Renal pelvis (tissue), 12 donors: ENCODE data around the gene IFNGR1. TPM values are rescaled to one million over a fixed set of nuclear protein-coding genes. Genes with fewer than 3 reads are reported as not detected.
"Not testable (repeated sequence)": the region's sequence is repeated elsewhere in the genome, so short reads cannot be mapped to it uniquely, and the experiment has no call there.

Experiments
- DNase-seq: peaks from one replicate; pipeline ENCODE4 v3.0.0-alpha.2; 2013
- long read RNA-seq, 16 experiments: transcript quantifications; one replicate each; lab custom pipeline, GENCODE V29; 2026
- polyA plus RNA-seq, 3 donors: library from polyadenylated mRNA; unstranded; fragments of 120-200 nt; gene quantifications; one replicate each; pipeline ENCODE4 v1.2.1, GENCODE V29; 2013; ENCODE audit not compliant: insufficient read length in 3 of 3

The IFNGR1 gene
- polyA plus RNA-seq: 10 to 100 TPM; 52.2 to 58.6 (median 55.6) TPM
- long read RNA-seq, donor 1, transcript IFNGR1-201 (7 exons, 2,139 nt): major isoform, 17 of 17 reads
- long read RNA-seq, donor 1, partial matches to known transcripts: 0 of 17 reads
- long read RNA-seq, donor 1, other reads (novel, unspliced or antisense): 0 of 17 reads
- long read RNA-seq, donor 2, transcript IFNGR1-201 (7 exons, 2,139 nt): major isoform, 36 of 37 reads
- long read RNA-seq, donor 2, partial matches to known transcripts: 0 of 37 reads
- long read RNA-seq, donor 2, other reads (novel, unspliced or antisense): 0 of 37 reads
- long read RNA-seq, donor 3, transcript IFNGR1-201 (7 exons, 2,139 nt): major isoform, 18 of 18 reads
- long read RNA-seq, donor 3, partial matches to known transcripts: 0 of 18 reads
- long read RNA-seq, donor 3, other reads (novel, unspliced or antisense): 0 of 18 reads
- long read RNA-seq, donor 4, transcript IFNGR1-201 (7 exons, 2,139 nt): major isoform, 26 of 27 reads
- long read RNA-seq, donor 4, partial matches to known transcripts: 0 of 27 reads
- long read RNA-seq, donor 4, other reads (novel, unspliced or antisense): 0 of 27 reads
- long read RNA-seq, donor 5, transcript IFNGR1-201 (7 exons, 2,139 nt): major isoform, 12 of 12 reads
- long read RNA-seq, donor 5, partial matches to known transcripts: 0 of 12 reads
- long read RNA-seq, donor 5, other reads (novel, unspliced or antisense): 0 of 12 reads
- long read RNA-seq, donor 6, transcript IFNGR1-201 (7 exons, 2,139 nt): major isoform, 14 of 14 reads
- long read RNA-seq, donor 6, partial matches to known transcripts: 0 of 14 reads
- long read RNA-seq, donor 6, other reads (novel, unspliced or antisense): 0 of 14 reads
- long read RNA-seq, donor 7, transcript IFNGR1-201 (7 exons, 2,139 nt): major isoform, 23 of 23 reads
- long read RNA-seq, donor 7, partial matches to known transcripts: 0 of 23 reads
- long read RNA-seq, donor 7, other reads (novel, unspliced or antisense): 0 of 23 reads
- long read RNA-seq, donor 8, transcript IFNGR1-201 (7 exons, 2,139 nt): major isoform, 12 of 12 reads
- long read RNA-seq, donor 8, partial matches to known transcripts: 0 of 12 reads
- long read RNA-seq, donor 8, other reads (novel, unspliced or antisense): 0 of 12 reads
- long read RNA-seq, donor 9, transcript IFNGR1-201 (7 exons, 2,139 nt): major isoform, 22 of 23 reads
- long read RNA-seq, donor 9, partial matches to known transcripts: 0 of 23 reads
- long read RNA-seq, donor 9, other reads (novel, unspliced or antisense): 0 of 23 reads
- long read RNA-seq, donor 10, transcript IFNGR1-201 (7 exons, 2,139 nt): major isoform, 10 of 11 reads
- long read RNA-seq, donor 10, partial matches to known transcripts: 0 of 11 reads
- long read RNA-seq, donor 10, other reads (novel, unspliced or antisense): 0 of 11 reads
- long read RNA-seq, donor 11, transcript IFNGR1-201 (7 exons, 2,139 nt): major isoform, 13 of 13 reads
- long read RNA-seq, donor 11, partial matches to known transcripts: 0 of 13 reads
- long read RNA-seq, donor 11, other reads (novel, unspliced or antisense): 0 of 13 reads
- long read RNA-seq, donor 12, transcript IFNGR1-201 (7 exons, 2,139 nt): major isoform, 26 of 27 reads
- long read RNA-seq, donor 12, partial matches to known transcripts: 0 of 27 reads
- long read RNA-seq, donor 12, other reads (novel, unspliced or antisense): 0 of 27 reads
- long read RNA-seq, donor 13, transcript IFNGR1-201 (7 exons, 2,139 nt): major isoform, 7 of 7 reads
- long read RNA-seq, donor 13, partial matches to known transcripts: 0 of 7 reads
- long read RNA-seq, donor 13, other reads (novel, unspliced or antisense): 0 of 7 reads
- long read RNA-seq, donor 14, transcript IFNGR1-201 (7 exons, 2,139 nt): major isoform, 33 of 33 reads
- long read RNA-seq, donor 14, partial matches to known transcripts: 0 of 33 reads
- long read RNA-seq, donor 14, other reads (novel, unspliced or antisense): 0 of 33 reads
- long read RNA-seq, donor 15, transcript IFNGR1-201 (7 exons, 2,139 nt): major isoform, 38 of 38 reads
- long read RNA-seq, donor 15, partial matches to known transcripts: 0 of 38 reads
- long read RNA-seq, donor 15, other reads (novel, unspliced or antisense): 0 of 38 reads
- long read RNA-seq, donor 16, transcript IFNGR1-201 (7 exons, 2,139 nt): major isoform, 21 of 22 reads
- long read RNA-seq, donor 16, partial matches to known transcripts: 0 of 22 reads
- long read RNA-seq, donor 16, other reads (novel, unspliced or antisense): 0 of 22 reads

DNA sequence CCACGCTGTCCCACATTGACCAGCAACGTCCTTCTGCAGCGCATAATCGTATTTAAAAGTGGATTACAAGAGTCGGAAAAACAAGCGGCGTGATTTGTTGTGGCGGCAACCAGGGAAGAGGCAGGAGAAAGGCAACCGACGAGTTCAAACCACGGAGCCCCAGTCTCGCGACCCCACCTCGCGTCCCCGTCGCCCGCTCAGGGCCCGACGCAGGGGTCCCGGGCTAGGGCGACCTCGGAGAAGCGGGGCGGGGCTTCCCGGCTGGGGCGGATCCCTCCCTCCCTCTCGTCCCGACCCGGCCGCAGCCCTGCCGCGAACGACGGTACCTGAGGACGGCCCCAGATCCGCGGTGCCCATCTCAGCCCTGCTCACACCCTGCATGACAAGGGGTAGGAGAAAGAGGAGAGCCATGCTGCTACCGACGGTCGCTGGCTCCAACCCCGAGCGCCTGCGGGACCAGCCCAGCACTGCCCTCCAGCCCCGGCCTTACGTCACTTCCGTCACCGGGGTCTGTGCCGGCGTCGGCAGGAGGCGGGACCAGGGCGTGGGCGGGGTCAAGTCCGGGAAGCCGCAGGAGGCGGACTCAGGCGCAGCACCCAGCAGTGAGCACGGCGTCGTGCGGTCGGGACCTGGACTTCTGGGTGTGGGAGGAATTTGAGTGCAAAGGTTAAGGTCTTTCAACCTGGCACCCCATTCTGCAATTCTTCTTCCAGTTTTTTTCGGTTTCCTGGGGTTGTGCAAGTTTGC lies at the start of gene IFNGR1:
TSS of gene IFNGR1 (minus strand) at position 469 of the 747 bp plus-strand sequence. CDS start at position 411, 58 bp downstream.
- peak; percentile 94 for DNase-seq

DNA sequence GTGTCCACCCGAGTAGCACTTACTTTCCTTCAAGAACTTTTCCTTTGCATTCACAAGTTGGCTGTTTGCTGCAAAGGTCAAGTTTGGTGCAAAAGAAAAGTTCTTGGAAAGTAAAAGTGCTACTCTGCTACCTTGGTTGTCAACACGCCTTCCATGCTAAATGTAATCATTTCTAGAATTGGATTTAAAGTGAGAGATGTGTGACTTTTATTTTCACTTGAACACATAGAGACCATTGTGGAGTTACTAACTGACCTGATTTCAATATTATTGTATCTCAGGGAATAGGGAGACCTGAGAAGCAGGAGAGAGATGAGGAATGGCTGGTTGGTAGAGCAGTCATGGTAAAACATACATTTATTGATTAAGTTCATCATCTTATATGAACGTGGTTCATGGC lies 49.7 kb upstream of the IFNGR1 start:
- no peak for DNase-seq

DNA sequence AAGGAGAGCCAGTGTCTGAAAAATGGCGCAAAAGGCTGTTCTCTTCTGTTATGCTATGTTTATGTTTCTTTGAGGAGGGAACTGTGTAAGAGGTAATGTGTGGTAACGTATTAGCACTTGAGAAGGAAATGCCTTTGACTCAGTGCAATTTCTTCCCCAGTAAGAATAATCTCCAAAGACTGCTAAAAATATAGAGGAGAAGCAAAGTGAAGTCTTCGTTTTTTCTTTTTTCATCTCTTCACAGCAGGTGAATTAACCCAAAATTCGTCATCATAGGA lies 47.1 kb upstream of the IFNGR1 start:
- no peak for DNase-seq

DNA sequence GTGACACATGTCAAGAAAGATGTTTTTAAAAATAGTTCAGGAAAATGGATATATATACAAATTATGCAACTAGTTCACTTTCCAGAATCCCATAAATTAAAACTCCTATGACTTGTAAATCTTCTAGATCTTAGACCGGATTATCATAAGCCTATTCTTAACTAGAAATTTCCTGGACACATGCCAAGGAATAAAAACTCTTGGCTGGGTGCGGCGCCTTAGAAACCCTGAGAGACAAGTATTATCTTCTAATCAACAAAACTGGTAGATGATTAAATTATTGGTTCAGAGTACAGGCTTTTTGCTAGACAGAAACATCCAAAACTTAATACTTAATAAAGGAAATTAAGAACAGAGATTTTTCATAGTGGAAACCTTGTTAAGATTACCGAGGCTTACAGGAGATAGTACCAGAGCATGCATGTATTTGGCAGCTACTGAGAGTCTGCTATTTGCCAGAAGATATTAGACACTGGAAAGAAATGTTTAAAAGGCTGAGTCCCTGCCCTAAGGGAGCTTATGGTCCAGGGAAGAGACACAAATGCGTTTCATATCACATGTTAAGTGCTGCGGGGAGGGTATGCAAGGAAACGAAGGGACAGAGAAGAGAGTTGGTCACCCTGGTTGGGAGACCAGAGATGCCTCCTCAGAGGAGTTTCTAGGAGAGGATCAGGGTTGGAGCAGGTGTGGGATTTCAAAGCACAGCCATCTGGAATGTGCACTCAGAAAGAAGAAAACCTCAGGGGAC lies 46.5 kb upstream of the IFNGR1 start:
- DNase-seq: no peak

DNA sequence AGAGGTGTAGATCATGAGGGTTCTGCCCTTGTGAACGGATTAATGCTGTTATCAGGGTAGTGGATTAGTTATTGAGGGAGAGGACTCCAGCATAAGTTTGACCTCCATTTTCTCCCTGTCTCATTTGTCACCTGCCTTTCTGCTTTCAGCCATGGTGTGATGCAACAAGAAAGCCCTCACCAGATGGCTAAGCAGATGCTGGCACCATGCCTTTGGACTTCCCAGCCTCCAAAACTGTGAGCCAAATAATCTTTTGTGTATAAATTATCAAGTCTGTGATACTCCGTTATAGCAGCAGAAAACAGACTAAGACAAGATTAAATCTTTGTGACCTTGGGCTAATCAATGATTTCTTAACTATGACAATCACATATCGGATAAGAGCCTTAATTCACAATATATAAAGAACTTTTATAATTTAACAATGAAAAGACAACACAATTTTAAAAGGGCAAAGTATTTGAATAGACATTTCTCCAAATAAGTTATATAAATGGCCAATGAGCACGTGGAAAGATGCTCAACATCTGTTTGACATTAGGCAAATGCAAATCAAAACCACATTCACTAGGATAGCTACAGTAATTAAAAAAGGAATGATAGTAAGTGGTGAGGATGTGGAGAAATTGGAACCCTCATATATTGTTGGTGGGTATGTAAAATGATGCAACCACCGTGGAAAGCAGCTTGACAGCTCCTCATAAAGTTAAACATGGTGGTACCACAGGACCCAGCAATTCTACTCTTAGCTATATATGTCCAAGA lies 45.3 kb upstream of the IFNGR1 start:
- DNase-seq: no peak

DNA sequence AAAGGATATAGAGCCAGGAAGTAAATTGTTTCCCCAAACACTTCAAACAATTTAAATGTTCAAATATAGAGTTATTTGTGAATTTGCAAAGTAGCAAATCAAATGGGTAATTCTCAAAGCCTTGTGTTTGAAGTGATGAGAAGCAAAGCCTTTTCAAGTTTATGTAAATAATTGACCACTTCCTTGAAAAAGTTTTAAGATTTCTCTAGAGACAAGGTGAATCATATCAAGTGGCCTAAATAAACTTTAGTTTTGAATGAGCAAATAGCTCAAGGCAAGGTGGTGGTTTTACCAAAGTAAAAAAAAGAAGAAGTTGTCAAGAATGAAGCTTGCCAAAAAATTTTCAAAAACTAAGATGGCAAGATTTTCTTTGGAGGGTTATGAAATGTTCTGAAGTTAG lies 42.6 kb upstream of the IFNGR1 start:
- no peak for DNase-seq

DNA sequence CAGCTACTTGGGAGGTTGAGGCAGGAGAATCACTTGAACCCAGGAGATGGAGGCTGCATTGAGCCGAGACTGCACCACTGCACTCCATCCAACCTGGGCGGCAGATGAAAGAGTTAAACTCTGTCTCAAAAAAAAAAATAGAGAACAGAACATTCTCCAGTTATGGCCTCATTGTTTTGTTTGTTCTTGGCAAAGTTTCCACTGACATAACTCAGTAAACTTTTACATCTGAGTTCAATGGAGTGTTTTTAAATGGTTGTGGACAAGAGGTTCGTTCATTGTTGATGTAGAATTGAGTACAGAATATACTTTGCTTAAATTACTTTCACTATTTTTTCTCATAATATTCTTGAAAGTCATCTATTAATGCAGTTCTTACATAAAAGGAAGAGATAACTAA lies 42.2 kb upstream of the IFNGR1 start:
- DNase-seq: peak; percentile 45

DNA sequence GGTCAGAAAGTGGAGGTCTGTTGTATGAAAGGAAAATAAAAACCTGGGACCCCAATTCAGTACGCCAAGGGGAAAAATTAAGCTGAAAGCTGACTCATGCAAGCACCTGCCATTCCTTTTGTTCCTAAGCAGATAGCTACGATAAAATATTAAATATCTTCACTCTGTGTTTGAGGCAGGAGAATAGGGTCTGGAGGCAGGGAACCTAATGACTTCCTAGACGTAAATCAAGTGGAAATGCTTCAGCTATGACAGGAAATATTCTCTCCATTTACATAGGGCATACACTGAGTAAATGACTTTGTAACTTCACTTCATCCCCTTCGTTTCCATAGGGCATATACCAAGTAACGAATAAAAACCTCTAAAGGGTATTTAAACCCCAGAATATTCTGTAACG lies 41.0 kb upstream of the IFNGR1 start:
- DNase-seq: no peak

DNA sequence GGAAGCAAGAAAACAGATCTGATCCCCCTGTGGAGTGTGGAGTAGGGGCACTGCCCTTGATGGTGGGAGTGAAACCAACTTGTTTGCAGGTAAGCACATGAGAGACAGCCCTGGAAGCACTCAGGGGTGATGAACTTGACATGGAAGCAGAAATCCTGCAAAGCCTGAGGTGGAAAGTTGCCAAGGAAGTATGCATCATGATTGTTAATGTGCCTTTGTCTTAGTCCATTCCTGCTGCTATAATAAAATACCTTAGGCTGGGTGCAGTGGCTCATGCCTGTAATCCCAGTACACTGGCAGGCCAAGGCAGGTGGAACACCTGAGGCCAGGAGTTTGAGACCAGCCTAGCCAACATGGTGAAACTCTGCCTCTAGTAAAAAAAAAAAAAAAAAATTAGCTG lies 40.2 kb upstream of the IFNGR1 start:
- no peak for DNase-seq

DNA sequence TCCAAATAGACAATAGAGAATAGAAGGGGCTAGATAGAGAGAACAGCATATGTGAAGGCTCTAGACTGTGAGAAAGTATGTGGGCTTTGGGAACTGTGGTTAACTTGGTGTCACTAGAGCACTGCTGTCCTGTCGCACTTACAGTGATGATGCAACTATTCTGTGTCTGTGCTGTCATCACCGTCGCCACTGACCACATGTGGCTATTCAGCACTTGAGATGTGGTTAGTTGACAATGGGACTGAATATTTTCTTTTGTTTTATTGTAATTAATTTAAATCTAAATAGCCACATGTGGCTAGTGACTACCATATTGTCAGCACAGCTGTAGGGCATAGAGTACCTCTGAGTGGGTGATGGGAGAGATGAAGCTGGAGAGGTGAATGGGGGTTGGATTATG lies 39.0 kb upstream of the IFNGR1 start:
- no peak for DNase-seq

DNA sequence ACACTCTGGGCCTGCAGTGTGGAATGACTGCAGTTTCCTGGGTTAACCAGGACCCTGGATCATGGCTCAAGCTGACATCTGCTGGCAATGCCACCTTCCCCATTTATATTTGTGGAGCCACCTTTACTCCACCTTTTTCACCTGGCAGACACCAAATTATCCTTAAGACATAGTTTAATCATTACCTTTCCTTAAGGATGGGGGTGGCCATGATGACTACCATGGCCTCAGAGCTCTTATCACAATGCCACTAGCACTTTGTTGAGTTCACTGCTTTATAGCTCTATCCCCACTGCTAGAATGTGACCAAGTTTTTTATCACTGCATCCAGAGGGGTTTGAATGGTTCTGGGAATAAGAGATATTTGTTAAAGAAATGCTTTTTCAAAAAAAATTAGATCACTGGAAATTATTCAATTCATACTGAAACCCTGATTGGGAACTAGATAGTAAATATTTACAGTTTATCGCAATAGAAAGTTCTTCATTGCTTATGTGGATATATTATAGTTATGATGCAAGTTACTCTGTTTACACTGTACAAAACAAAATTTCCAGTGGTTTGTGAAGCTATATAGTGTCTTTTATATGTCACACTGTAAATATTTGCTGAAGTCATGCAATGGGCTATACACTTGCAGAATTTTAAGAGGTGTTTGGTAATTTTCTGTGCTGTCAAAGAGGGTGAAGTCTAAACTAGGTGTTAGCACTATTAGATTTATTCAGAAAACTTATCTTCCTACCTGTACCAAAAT lies 37.3 kb upstream of the IFNGR1 start:
- DNase-seq: no peak

DNA sequence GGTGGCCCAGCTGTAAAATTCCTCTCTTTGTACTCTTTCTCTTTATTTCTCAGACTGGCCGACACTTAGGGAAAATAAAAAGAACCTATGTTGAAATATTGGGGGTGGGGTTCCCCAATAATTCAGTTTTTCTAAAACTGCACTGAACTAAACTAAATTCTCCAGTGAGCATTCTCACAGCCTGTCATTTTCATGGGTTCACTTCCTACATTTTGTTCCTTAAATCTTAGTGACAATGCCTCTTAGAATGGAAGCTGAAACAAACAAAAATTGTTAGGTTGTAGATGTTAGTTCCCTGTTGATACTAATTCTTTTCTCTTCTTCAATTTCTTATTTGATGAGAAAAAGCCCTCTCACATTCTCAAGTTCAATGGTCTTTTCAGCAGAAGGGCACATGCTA lies 35.8 kb upstream of the IFNGR1 start:
- DNase-seq: no peak

DNA sequence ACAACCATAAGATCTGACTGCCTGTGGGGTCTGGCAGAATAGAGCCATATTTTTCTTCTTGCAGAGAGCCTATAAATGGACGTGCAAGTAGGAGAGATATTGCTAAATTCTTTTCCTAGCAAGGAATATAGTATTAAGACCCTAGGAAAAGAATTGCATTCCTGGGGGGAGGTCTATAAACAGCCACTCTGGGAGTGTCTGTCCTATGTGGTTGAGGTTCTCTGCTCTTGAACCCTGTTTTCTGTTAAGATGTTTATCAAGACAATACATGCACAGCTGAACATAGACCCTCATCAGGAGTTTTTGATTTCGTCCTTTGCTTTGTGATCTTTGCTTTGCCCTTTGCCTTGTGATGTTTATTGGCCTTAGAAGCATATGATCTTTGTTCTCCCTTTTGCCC lies 35.2 kb upstream of the IFNGR1 start:
- not testable (repeated sequence) for DNase-seq

DNA sequence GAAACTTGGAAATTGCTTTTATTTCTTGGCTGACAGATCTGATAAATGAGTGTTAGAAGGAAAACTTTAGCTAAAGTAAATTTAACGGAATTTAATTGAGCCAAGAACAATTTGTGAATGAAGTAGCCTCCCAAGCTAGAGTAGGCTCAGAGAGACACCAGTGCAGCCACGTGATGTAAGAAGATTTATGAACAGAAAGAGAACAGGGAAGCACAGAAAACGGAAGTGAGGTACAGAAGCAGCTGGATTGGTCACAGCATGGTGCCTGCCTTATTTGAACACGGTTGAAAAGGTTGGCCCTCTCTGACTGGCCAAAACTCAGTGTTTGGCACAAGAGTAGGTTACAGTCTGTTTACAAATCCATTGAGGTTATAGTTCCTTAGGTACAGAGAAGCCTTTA lies 29.5 kb upstream of the IFNGR1 start:
- no peak for DNase-seq

DNA sequence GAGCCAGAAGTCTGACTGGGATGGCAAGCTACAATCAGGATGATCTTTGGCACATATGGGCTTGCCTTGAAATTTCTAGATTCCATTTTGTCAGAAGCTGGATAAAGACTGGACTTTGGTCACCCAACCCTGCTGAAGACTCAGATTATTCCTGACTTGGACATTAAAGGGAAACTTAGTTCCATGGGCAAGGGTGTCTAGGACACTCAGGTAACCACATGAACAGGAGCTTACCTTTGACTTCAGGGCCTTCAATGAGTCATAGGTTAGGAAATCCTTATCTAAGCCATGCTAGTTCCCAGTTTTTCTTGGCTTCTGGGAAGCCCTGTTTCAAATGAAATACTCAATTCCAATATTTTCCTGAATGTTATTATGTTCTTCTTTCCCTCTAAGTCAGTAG lies 28.5 kb upstream of the IFNGR1 start:
- no peak for DNase-seq

DNA sequence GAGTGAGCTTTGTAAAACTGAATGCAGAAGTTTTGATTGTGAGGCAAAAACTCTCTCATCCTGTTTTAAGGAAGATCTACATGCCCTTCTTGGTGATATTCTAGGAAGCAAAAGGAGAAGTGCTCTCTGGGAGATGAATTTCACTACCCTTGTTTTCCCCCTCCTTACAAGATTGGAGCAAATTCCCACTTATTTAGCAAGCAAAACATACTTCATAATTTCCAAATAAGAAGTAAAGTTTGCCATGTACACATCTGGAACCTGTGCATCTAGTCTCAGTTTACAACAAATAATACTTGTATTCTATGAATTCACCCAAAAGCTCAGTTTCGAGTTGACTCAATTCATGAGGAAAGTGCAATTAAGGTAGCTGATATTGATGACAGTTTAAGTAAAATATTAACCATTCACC lies 27.6 kb upstream of the IFNGR1 start:
- DNase-seq: no peak

DNA sequence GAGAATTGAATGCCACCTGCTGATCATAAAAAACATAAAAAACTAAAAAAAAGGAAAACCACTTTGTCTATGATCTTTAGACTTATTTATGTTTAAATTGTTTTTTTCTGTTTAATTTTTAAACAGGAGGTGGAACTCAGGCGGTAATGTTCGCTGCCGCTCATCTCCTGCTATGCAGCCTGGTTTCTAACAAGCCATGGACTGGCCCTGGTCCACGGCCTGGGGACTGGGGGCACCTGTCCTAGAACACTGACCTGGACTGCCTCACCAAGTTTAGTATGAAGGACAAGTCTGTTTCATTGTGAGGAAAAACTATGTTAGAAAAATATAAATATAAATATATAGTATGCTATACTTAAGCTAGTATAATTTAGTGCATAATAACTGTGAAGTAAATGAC lies 27.0 kb upstream of the IFNGR1 start:
- no peak for DNase-seq
